Embryonic facial prominence (tissue), 1 donor: ENCODE measurements around the gene RCBTB2.
A peak's percentile ranks its signal among the peaks of the same experiment; 100 is the strongest.

Experiments
- DNase-seq: peaks from one replicate; pipeline ENCODE4 v3.0.0-alpha.2; 2016; ENCODE audit errors: extremely low spot score

Gene RCBTB2

DNA sequence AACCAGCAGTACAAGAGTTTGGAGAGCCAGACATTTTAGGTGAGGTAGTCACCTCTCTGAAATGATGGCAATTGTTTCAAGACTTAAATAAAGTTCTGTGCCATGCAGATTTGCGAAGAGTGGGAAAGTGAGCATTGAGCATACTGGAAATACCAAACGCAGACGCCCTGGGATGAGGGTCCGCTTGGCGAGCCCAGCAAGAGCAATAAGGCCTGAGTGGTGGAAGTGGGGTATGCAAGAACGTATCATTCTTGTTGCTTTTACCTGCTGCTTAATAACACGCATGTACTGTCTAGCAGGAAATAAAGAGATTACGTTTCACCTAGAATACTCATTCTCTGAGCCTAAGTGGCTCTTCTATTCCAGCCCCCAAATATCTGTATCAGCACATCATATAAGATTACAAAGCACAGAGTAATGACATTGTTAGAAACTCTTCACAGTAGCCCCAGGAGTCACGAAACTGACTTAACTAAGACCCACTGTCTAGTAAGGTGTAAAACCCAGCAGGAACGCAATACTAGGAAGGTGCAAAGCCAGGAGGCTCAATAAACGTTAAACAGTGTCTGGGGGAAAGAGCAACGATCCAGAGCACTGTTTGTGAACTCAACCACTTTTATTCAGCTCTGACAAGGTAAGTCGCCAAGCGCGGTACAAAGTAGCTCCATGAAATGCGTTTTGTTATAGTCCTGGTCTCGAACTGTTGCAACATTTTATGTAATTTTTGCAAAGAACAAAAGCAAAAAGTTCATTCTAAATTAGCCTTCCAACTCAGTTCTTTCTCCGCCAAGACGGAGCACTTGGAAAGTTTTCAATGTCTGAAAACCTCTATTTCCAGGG is 1.2 kb downstream of the RCBTB2 start:
- no peak for DNase-seq

DNA sequence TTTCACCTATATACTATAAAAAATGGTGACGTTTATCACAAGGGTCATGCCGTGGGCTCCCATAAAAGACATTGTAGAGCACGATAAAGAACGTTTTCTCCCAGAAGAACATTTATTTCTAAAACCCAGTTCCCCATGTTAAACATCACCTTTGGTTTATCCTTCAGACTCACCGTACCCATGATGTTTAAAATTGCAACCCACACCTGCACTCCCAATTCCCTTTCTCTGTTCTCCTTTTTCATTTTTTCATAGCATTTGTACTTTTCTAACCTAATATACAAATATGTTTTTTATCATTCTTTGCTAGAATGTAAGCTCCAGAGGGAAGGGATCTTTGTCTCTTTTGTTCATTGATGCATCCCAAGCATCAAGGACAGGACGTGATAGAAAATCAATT is 2.0 kb downstream of the RCBTB2 start:
- DNase-seq: no peak

DNA sequence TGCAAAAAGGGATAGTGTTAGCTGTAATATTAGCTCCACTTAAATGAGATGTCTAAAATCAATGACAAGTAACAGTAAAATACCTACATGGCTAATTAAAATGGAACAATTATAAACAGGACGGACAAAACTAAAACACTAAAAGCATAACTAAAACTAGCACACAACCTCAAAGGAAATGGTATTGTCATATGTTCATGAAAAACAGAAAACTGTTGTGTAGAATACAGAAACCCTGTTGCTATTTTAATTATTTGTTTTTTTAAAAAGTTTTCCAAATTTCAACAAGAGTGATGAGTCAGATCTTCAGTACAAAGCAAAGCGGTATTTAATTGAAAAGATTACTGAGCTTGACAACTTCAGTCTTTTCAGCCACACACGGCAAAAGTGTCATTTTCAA is 4.2 kb downstream of the RCBTB2 start:
- DNase-seq: no peak

DNA sequence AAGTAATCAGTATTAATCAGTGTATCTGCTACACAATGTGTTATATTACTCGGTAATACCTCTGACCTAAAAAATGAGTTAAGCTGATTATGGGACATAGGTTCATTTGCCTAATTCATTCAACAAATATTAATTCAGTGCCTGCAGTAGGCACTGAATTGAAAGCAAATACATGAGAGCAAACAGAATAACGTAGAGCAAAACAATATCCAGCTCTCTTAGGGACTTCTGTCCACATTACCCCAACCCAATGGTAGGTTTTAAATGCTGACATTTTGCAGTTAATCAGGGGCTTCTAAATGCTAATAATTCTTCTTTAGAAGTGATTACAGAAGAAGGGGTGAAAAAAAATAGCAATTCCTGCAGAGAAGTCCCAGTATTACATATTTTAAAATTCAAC is 4.9 kb downstream of the RCBTB2 start:
- DNase-seq: no peak

DNA sequence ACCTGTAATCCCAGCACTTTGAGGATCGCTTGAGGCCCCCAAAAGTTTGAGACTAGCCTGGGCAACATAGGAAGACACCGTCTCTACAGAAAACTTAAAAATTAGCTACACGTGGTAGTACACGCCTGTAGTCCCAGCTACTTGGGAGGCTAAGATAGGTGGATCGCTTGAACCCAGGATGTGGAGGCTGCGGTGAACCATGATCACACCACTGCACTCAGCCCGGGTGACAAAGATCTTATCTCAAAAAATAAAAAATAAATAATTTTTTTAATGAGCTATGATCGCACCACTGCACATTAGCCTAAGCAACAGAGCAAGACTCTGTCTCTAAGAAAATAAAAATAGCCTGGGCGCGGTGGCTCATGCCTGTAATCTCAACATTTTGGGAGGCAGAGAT is 6.6 kb downstream of the RCBTB2 start:
- DNase-seq: no peak

DNA sequence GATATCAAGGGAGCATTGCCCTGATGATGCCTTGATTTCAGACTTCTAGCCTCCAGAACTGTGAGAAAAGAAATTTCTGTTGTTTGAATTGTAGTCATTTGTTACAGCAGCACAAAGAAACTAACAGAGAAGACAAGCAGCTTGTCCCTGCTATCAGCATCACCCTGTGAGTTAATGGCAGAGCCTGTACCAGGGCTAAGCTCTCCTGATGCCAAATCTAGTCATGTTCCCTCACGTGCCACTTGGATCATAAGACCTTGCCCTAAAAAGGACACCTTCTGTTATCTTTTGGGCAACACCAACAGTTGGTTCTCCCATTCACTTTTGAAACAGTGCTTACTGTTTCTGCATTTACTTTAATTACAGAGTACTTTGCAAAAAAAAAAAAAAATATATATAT is 14.8 kb downstream of the RCBTB2 start:
- DNase-seq: no peak

DNA sequence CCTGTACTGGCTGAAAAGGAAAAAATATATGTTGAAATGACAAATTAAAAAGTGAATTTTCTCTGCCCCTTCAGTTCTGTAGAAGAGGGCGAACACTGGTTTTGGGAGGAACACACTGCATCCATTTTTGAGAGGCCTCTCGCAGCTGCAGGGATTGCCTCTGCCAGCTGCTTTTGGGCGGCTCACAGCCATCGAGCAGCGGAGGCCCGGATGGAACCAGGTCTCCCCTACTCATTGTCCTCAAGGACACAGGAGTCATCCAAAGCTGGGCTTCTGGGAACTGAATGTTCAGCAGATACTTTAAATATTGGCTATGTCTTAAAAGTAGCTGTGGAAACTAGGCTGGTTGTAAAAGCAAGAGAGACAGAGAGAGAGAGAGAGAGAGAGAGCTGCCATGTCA is 17.1 kb downstream of the RCBTB2 start:
- no peak for DNase-seq

DNA sequence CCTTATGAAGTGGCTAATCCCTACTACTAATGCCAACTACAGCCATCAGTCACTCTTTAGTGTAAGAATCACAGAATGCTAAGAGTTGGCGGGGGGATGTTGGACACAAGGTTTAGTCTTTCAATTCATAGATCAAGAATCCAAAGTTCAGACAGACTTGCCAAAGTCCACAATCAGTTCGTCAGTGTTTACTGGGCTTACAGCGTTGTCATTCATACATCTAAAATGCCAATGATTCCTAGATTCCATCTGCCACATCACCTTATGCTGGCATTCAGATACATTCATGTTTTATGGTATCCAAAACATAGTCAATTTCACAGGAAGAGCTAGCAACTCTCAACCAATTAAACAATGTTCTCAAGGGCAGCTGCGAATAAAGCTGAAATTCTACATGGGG is 18.1 kb downstream of the RCBTB2 start:
- DNase-seq: no peak

DNA sequence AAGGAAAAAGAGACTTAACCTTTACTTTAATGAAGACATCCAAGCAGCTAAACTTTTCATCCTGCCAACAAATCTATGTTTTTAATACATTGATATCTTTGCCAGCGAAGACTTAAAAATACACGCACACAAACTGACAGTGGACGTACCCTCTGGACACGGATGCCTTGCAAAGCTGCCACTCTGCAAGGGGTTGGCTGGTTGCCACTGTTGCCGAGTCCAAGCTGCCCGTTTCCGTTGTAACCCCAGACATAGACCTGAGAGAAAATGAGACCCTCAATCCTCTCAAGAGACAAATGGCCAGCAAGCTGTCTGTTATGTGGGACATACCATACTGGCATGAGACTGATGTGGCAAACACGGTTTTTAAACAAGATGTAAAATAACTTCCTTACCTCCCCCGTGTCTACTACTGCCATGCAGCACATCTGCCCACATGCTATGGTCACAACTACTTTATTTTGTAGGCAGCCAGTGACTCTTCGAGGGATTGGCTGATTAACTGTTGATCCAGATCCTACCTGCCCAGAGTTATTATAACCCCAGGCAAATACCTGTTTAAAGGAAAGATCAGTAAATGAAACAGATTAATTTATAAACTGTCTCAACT is 21.2 kb downstream of the RCBTB2 start:
- no peak for DNase-seq

DNA sequence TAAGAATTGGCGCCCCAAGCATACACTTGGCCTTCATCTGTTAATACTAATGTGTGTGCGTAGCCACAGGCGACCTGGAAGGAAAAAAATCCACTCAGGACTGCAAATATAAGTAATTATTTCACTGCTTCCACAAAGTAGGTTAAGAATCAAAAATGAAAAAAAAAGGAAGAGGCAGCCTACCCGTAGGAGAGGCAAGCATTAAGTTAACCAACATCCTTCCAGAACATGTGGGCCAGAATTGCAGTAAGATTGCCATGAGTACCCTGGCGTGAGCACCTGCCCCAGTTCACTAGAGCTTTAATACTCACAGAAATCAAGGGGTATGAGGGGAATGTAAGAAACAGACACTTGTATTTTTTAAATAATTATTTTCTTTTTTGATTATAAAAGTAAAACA is 22.2 kb downstream of the RCBTB2 start:
- DNase-seq: no peak

DNA sequence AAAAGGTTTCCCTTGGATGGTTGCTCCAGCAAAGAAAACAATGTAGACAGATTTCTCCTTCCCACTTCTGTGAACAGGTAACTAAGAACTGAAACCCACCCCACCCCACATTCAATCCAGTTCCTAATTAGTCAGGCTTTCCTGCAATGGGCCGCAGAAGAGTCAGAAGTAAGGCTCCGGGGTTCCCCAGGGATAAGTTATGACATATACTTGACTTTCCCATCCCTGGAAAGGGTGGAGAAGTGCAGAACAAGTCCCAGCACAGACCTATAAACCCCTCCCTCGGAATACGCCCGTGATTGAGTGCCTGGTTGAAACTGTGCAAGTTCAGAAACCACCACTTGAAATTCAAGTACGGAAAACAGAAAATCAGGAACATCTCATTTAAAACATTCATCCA is 24.9 kb downstream of the RCBTB2 start:
- DNase-seq: no peak

DNA sequence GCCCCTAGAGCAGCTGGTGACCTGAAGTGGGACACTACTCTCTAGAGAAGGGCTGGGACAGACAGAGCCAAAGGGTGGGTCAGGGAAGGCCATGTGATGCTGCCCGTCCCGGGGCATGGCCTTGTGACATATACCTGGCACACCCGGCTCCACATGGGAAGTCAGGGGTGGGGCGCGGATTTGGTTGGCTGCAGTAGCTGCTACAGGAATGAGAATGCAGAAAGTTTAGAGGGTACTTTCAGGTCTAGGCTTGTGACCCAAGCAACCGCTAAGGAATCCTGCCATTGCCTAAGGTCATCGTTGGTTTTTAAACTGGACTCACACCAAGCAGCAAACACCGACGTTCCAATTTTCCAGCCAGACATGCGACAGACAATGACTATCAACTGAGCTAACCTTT is 25.9 kb downstream of the RCBTB2 start:
- DNase-seq: no peak

DNA sequence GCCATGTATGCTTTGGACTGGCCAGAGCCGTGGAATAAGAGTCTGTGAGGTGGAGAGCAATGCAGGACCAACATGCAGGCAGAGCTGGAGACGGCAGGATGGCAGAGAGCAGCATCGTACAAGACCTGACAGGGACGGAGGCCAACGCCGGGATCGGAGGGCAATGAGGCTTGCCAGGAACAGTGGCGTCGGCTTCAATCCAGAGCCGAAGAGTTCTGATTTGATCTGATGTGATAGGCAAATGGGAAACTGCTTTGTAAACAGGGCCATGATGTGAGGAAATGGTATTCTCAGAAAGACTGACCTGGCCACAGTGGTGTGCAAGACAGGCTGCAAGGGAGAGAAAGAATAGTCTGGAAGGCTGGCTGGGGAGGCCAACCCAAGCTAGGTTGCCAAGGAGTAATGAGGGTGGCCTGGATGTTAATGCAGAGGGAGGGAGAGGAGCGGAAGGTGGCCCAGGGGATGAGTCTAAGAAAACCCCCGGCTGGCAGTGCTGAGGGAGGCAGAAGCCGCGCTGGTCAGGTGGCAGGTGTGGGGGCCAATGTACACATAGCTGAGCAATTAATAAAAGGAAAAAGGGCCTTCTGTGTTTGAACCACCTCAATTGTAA is 26.7 kb downstream of the RCBTB2 start:
- no peak for DNase-seq

DNA sequence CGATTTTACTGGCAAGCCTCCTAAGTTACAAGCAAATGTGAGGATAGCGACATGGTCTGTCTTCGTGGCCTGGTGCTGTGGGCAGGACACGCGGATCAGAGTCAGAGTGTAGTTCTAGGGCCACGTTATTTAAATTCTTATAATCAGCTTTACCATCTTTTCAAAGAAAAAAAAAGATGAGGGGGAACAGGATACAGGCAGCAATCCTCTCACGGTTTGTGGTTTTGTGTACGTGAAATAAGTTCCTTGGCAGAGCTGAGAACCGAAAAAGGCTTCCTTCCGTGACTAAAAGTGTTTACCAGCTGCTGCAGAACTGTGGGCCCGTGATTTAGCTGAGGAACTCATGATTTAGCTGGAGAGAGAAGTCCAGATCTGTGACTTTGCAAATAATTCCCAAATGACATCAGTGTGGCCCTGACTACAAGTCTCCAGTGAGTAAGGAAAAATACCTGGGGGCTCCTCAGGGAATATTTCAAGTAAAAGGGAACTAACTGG is 27.2 kb downstream of the RCBTB2 start:
- DNase-seq: peak; percentile 14

DNA sequence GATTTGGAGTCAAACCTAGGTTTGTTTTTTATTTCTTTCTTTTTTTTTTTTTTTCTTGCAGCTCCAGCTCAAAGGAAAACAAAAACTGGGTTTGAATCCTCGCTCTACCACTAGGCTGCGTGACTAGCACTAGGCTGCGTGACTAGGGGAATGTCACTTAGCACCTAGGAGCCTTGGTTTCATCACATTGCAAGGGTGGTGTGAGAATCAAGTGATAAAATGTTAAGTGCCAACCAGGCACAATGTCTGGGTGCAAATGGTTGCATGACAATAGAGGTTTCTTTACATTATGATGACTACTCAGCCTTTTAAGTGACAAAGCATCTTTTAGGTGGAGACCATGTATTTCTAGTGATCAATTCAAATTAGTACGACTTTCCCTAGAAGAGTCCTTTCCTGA is 27.9 kb downstream of the RCBTB2 start:
- no peak for DNase-seq

DNA sequence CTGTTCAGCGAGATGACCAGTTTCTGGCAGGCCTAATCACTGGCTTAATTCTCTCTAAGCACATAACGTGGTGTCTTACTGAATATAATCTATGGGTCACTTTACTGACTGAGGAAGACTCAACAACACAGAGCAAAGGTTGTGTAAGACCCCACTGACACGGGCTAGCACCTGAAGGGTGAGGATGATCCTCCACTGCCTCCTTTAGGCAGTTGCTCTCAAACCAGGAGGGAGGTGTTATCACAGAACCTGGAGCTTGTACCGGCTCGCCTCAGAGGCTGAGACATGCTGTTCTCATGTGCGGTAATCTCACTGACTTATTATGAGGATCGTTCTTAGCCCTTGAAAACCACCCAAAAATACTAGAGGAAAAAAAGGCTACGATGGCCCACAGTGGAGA is 28.3 kb downstream of the RCBTB2 start:
- DNase-seq: no peak

DNA sequence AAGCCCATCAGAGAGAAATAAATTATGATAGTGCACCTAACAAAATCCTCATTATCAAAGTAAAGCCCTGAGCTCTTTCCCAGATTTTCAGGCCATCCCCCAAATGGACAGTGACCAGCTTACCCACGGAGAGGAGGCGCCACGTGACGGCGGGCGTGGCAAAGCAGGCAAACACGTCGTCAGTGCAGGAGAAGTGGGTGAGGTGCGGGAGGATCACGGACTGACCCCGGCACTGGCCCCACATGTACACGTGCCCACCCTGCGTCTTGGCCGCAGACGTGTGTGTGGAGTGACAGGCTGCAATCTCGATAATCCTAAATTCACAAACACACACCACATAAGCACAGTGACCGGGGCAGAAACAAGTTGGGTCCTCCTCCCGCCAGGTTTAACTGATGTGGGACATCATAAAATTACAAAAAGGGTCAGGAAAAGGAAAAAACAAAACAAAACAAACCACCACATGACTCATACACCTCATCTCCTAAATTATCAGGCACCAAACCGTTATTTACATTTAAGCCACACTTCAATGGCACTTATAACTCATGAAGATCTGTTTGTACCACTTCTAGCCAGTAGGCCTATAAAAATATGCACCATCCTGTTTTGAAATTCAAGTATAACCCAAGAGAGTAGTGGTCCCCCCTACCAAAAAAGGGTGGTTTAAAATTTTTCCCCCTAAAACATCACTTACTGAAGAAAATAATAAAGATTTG is 30.1 kb downstream of the RCBTB2 start:
- no peak for DNase-seq

DNA sequence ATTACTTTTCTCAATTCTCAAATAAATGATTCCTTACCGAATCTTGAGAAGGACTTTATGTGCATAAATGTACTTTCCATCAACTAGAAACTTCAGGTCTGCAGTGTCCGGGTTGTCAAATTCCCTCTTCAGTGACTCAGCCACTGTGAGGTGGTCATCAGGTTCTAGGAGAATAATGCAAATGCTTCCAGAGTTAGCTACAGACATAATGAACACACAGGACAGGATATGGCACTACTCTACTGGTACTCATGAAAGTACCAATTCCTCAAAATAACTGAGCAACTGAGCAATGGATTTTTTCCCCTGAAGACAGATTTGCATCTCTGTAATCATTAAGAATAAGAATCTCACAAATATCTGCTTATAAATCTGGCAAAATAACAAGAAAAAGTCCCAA is 31.2 kb downstream of the RCBTB2 start:
- DNase-seq: no peak

DNA sequence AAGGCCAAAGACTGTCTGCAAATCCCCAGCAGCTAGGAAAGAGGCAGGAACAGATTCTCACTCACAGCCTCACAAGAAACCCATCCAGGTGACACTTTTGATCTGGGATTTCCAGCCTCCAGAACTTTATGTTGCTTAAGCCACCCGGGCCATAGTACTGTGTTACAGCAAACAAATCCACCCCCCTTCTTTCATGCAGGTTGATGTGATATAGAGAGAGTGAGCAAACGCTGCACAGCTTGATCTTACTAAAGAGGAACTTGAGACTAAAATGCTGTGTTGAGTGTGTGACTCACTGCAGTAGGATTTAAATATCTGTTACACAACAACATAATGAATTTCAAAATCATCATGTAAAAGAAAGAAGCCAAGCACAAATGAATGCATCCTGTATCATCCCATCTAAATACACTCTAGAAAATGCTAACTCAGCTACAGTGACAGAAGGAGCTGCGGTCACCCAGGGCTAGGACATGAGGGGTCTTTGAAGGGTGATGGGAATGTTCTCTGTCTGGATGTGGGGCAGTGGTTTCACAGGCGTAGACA is 32.2 kb downstream of the RCBTB2 start:
- no peak for DNase-seq

DNA sequence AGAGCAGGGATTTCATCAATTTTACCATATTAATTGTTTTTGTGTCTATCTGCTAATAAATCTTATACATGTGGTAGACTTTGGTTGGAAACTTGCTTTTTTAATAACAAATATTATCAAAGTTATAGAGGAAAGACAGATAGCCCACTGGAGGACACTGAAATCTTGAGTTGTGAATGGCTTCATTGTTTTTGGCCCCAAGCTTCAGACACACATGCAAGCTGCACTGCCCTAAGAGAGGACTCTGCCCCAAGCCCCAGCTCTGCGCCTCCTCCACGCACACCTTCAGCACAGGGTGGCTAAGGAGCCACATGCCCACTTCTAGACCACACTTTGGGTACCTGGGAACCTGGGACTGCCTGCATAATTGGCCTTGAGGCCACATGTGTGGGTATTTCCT is 35.2 kb downstream of the RCBTB2 start:
- no peak for DNase-seq

DNA sequence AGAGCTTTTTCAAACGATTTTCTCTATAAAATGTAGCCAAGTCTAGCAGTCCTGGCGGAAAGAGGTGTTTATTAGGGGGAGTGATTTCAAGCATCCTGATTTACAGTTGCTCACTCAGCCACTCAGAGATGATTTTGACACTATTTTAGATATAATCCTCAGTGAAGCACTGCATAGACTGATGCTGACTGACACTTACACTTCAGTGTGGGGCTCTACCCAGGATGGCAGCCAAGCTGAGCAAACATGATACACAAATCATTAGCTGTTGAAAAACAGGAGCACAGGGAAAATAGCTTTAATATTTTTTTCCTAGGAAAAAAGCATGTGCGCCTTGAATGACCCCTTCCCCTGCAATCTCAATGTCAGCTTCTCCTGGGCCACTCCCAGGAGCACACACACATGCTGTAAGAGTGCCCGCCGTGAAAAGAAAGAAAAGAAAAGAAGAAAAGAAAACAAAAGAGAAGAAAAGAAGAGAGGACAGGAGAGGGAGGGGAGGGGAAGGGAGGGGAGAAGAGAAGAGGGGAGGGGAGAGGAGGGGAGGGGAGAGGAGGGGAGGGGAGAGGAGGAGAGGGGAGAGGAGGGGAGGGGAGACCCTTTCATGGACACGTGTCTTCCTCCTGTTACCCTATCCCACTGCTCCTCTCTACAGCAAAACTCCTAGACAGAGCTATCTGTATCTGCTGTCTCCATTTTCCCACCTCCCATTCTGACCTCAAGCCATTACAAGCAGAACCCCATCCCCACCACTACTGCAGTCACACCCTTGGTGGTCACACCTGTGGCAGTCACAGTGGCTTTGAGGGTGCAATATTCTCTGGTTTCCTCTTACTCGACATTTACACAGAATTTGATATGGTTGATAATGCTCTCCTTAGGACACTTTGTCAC is 36.4 kb downstream of the RCBTB2 start:
- DNase-seq: no peak
